Heart left ventricle (tissue), 16 donors: ENCODE results near the gene PTGDS. TPM values are rescaled to one million over a fixed set of nuclear protein-coding genes. Genes with fewer than 3 reads are reported as not detected.

ENCODE experiments used
- ATAC-seq, 4 donors: fragments of 200-7000 bp; cut with Tn5 transposase; one replicate each; pipeline ENCODE4 v1.9.1; 2020 to 2022; ENCODE audit warnings: moderate library complexity in 4 of 4, mild to moderate bottlenecking in 3 of 4, moderate number of reproducible peaks in 1 of 4
- DNase-seq, 5 donors: peaks; one replicate each; pipeline ENCODE4 v3.0.0-alpha.2; 2020
- H3K27ac ChIP-seq, 12 donors: fragments of 200-600 bp; sonication (generic) in 4 of 12; one replicate each; pipeline versions ENCODE4 v1.5.0 to v1.8.0; 2016 to 2022; ENCODE audit warnings: mild to moderate bottlenecking in 2 of 12
- H3K27me3 ChIP-seq, 9 donors: fragments of 200-600 bp; sonication (generic) in 2 of 9; one replicate each; pipeline versions ENCODE4 v1.5.1 to v1.8.0; 2016 to 2022; ENCODE audit warnings: mild to moderate bottlenecking in 3 of 9
- H3K36me3 ChIP-seq, 9 donors: fragments of 200-600 bp; sonication (generic) in 2 of 9; one replicate each; pipeline versions ENCODE4 v1.5.0 to v1.8.0; 2018 to 2022; ENCODE audit warnings: mild to moderate bottlenecking in 2 of 9
- H3K4me1 ChIP-seq, 12 donors: fragments of 200-600 bp; sonication (generic) in 4 of 12; one replicate each; pipeline versions ENCODE4 v1.5.0 to v1.8.0; 2016 to 2022; ENCODE audit warnings: mild to moderate bottlenecking in 3 of 12
- H3K4me3 ChIP-seq, 12 donors: fragments of 200-600 bp; sonication (generic) in 4 of 12; one replicate each; pipeline versions ENCODE4 v1.5.0 to v1.8.0; 2017 to 2022; ENCODE audit warnings: mild to moderate bottlenecking in 9 of 12, moderate library complexity in 4 of 12
- H3K9me3 ChIP-seq, 12 donors: fragments of 200-600 bp; sonication (generic) in 4 of 12; one replicate each; pipeline versions ENCODE4 v1.5.0 to v1.8.0; 2016 to 2022; ENCODE audit warnings: mild to moderate bottlenecking in 1 of 12
- CTCF ChIP-seq, 12 donors: fragments of 200-600 bp; sonication (generic) in 4 of 12; IDR thresholded peaks; one replicate each; pipeline versions ENCODE4 v1.5.0 to v1.8.0; 2018 to 2022; ENCODE audit warnings: antibody characterized with exemption in 12 of 12, mild to moderate bottlenecking in 5 of 12
- POLR2A ChIP-seq, 2 donors: fragments of 450-650 bp; IDR thresholded peaks; one replicate each; pipeline ENCODE4 v1.6.1; 2017; ENCODE audit warnings: antibody characterized with exemption in 2 of 2, mild to moderate bottlenecking in 2 of 2, moderate library complexity in 2 of 2
- WGBS, 4 donors: extraction: QIAGEN DNeasy Blood & Tissue Kit in 2 of 4; methylation state at CpG; one replicate each; pipeline versions ENCODE4 v1.1.5 to v1.1.7; 2013 to 2018; 5-methylcytosine and 5-hydroxymethylcytosine counted together
- intact Hi-C, 10 donors: fragments of 100-400 bp; cut with DNase I; formaldehyde crosslinking; loops; one replicate each; pipeline versions ENCODE4 v1.11.1 to v1.14.2; 2022
- polyA plus RNA-seq, 2 donors: library from polyadenylated mRNA; stranded (reverse); fragments of 200-250 nt; gene quantifications; one replicate each; pipeline ENCODE4 v1.2.3, GENCODE V29; 2013
- total RNA-seq, 9 donors: library from RNA; depleted of rRNA in 2 of 9; stranded (reverse); fragments of >200 nt in 2 of 9; fragmentation: NEBNext Ultra II Directional in 3 of 9; extraction: Animal tissue kit (Norgen Biotek cat#: 25700) in 3 of 9; gene quantifications; one replicate each; pipeline versions ENCODE4 v1.1.0 to v1.2.4, GENCODE V29; 2016 to 2023
- donor health status: ischemic (EF 13 %, LVEDD 7.1; RV severe dilation, severe dysfunction).
- donor health status: healthy with polysubstance abuse.
- donor health status: DM: no; HTN: yes; CAD: no.
- donor health status: DM: no; HTN: no; CAD: no.
- donor health status: ischemic (EF 25% LVEDD 6.9; RV normal size, moderate dysfunction).
- donor health status: ischemic (EF 25% LVEDD 5.7; RV mildly dilated, moderate dysfunction).
- donor health status: healthy.
- donor health status: DM: yes; HTN: yes; CAD: no.
- donor health status: ischemic (EF 35%, LVEDD 5.7; RV mildly dilated, moderate dysfunction).
- donor health status: nonischemic (EF 11% LVEDD 7.7; RV severe dilation, severe dysfunction).
- donor health status: DM: yes; HTN: yes; CAD: no.
- donor health status: PGD.
- donor health status: ischemic (EF 29% LVEDD 5.4; RV normal size, mild dysfunction).
- donor health status: nonischemic (EF 23%, LVEDD 6.1; RV moderate dilation, normal function).

The PTGDS gene
- total and polyA plus RNA-seq, 11 donors: 1,152 to 5,295 (median 3,109) TPM

- Histone ChIP-seq H3K27ac (peak overlapping the region in 10 of 12 donors; percentile 4 to 98 (median 58)), H3K36me3 (no peaks in the 10 kb centered on the region), H3K4me3 (peak overlapping the region in 3 of 12 donors; percentile 16 to 20 (median 19)), H3K9me3 (no peaks in the 10 kb centered on the region), H3K27me3 (no peaks in the 10 kb centered on the region), H3K4me1 (peaks cover 0 to 50% (median 26%) of the 10 kb centered on the region in 12 donors)
- intact Hi-C loops: loop anchor here in 2 of 10 donors (2.0 to 5.0 kb wide), 2 partner anchors 22 to 40 kb away; partner anchors contain the start of gene PAXX (in 1 of the 2)
- WGBS, 4 donors: 24 to 63% (median 47%) methylated on average over 3 to 15 of the region's 15 CpGs
- DNase-seq: peak in 1 of 5 donors; percentile 72
- TF ChIP-seq POLR2A (IDR thresholded peaks at IDR 0.05) (no peak), CTCF (IDR thresholded peaks at IDR 0.05) (no peak)
- ATAC-seq: peak in 2 of 4 donors; percentile 3 to 5
Observed at GRCh38 chr9:136952321-136952850, 24.9 kb upstream of the PTGDS start.

DNA sequence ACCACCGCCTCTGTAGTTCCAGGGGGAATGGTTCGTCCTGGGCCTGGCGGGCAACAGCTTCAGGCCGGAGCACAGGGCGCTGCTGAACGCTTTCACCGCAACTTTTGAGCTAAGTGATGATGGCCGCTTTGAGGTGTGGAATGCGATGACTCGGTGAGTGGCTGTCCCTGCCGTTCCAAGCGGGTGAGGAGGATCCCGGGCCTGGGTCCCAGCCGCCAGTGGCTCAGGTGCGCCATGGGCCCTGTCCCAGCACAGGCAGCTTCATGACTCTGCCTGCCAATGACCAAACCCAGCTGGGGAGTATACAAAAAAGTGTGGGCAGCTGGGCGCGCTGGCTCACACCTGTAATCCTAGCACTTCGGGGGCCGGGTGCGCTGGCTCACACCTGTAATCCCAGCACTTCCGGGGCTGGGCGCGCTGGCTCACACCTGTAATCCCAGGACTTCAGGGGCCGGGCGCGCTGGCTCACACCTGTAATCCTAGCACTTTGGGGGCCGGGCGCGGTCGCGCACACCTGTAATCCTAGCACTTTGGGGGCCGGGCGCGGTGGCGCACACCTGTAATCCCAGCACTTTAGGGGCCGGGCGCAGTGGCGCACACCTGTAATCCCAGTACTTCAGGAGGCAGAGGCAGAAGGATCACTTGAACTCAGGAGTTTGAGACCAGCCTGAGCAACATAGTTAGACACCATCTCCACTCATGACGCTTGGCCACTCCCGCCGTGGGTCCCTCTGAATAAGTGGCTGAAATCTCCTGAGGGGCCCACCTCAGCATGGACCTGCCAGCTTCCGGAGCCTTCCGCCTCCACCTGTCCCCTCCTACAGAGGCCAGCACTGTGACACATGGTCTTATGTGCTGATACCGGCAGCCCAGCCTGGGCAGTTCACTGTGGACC lies 24.2 kb upstream of the PTGDS start:
- H3K27me3 ChIP-seq: no peaks in the 10 kb centered on the region
- WGBS, 4 donors: 69 to 85% (median 80%) methylated on average over 25 to 44 of the region's 44 CpGs
- TF ChIP-seq CTCF (IDR thresholded peaks at IDR 0.05) (no peak), POLR2A (IDR thresholded peaks at IDR 0.05) (no peak)
- DNase-seq: peak in 1 of 5 donors; percentile 51
- peaks cover 0 to 43% (median 21%) of the 10 kb centered on the region in 12 donors for H3K4me1 ChIP-seq
- intact Hi-C loops: loop anchor here in 2 of 10 donors (2.0 to 5.0 kb wide), 2 partner anchors 22 to 39 kb away; partner anchors contain the start of gene PAXX (in 1 of the 2)
- no peak for ATAC-seq
- peak overlapping the region in 3 of 12 donors; percentile 16 to 20 (median 19) for H3K4me3 ChIP-seq
- peak overlapping the region in 10 of 12 donors; percentile 4 to 98 (median 58) for H3K27ac ChIP-seq
- no peaks in the 10 kb centered on the region for H3K36me3 ChIP-seq
- H3K9me3 ChIP-seq: no peaks in the 10 kb centered on the region

DNA sequence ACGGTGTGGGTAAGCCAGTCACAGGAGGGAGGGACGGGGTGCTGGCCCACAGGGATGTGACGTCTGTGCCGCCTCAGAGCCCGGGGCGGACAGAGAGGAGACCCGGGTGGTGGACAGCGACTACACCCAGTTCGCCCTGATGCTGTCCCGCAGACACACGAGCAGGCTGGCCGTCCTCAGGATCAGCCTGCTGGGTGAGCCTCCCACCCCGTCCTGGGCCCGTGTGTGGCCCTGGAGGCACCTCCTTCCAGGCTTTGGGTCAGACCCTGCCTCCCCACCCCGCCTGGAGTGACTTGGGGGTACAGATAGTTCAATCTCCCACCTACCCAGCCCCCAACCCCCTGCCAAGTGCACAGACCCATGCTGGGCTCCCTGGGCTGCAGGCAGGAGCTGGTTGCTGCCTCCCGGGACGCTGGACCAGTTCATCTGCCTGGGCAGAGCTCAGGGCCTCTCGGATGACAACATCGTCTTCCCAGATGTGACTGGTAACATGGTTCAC lies 23.5 kb upstream of the PTGDS start:
- Histone ChIP-seq H3K27ac (no peak overlapping the region), H3K27me3 (no peaks in the 10 kb centered on the region), H3K9me3 (no peaks in the 10 kb centered on the region), H3K4me3 (no peak overlapping the region), H3K36me3 (no peaks in the 10 kb centered on the region), H3K4me1 (peaks cover 0 to 36% (median 16%) of the 10 kb centered on the region in 12 donors)
- TF ChIP-seq CTCF (IDR thresholded peaks at IDR 0.05): no peak
- TF ChIP-seq POLR2A (IDR thresholded peaks at IDR 0.05): no peak
- WGBS, 4 donors: 71 to 87% (median 84%) methylated on average over 5 to 19 of the region's 19 CpGs
- peak in 1 of 5 donors; percentile 52 for DNase-seq
- no peak for ATAC-seq
- intact Hi-C loops: loop anchor here in 2 of 10 donors (2.0 to 5.0 kb wide), 2 partner anchors 21 to 38 kb away; partner anchors contain the start of gene PAXX (in 1 of the 2)
